ENCODE results near the gene PCIF1.
"Not testable (repeated sequence)": the region's sequence is repeated elsewhere in the genome, so short reads cannot be mapped to it uniquely, and the experiment has no call there.

The PCIF1 gene

GRCh38 chr20:45897289-45897688 lies 37.2 kb upstream of the PCIF1 start:
- no peak for DNase-seq (ENCODE audit: low read depth)
- no peak overlapping the region for H3K4me3 ChIP-seq (ENCODE audit: control insufficient read depth, low read depth, low read length)
- TF ChIP-seq CTCF (IDR thresholded peaks at IDR 0.05; ENCODE audit: control insufficient read depth, insufficient read depth, low read depth, low read length, missing control alignments): no peak

GRCh38 chr20:45897692-45898091 lies 36.8 kb upstream of the PCIF1 start:
- DNase-seq (ENCODE audit: low read depth): no peak
- H3K4me3 ChIP-seq (ENCODE audit: control insufficient read depth, low read depth, low read length): no peak overlapping the region
- no peak for TF ChIP-seq CTCF (IDR thresholded peaks at IDR 0.05; ENCODE audit: control insufficient read depth, insufficient read depth, low read depth, low read length, missing control alignments)

- no peak for TF ChIP-seq CTCF (IDR thresholded peaks at IDR 0.05; ENCODE audit: control insufficient read depth, insufficient read depth, low read depth, low read length, missing control alignments)
- no peak overlapping the region for H3K4me3 ChIP-seq (ENCODE audit: control insufficient read depth, low read depth, low read length)
- no peak for DNase-seq (ENCODE audit: low read depth)
Observed at GRCh38 chr20:45898285-45898684, 36.2 kb upstream of the PCIF1 start.

GRCh38 chr20:45899046-45899835 lies 35.2 kb upstream of the PCIF1 start:
- DNase-seq (ENCODE audit: low read depth): no peak
- TF ChIP-seq CTCF (IDR thresholded peaks at IDR 0.05; ENCODE audit: control insufficient read depth, insufficient read depth, low read depth, low read length, missing control alignments): no peak

GRCh38 chr20:45901332-45901731 lies 33.2 kb upstream of the PCIF1 start:
- H3K4me3 ChIP-seq (ENCODE audit: control insufficient read depth, low read depth, low read length); DNase-seq (ENCODE audit: low read depth): not testable (repeated sequence)

More at GRCh38 chr20:45899046-45899835, 35.2 kb upstream of the PCIF1 start:
- H3K4me3 ChIP-seq (ENCODE audit: control insufficient read depth, low read depth, low read length): no peak overlapping the region

GRCh38 chr20:45902199-45902701 lies 32.2 kb upstream of the PCIF1 start:
- DNase-seq (ENCODE audit: low read depth): no peak
- no peak for TF ChIP-seq CTCF (IDR thresholded peaks at IDR 0.05; ENCODE audit: control insufficient read depth, insufficient read depth, low read depth, low read length, missing control alignments)
- H3K4me3 ChIP-seq (ENCODE audit: control insufficient read depth, low read depth, low read length): no peak overlapping the region
